Stomach (tissue), 9 donors: ENCODE measurements around the gene TTLL11. TPM values are rescaled to one million over a fixed set of nuclear protein-coding genes. Genes with fewer than 3 reads are reported as not detected.

ENCODE experiments used
- DNase-seq, 2 donors: peaks; one replicate each; pipeline versions ENCODE4 v3.0.0 to v3.0.0-alpha.2; 2013 to 2019
- H3K27ac ChIP-seq, 5 donors: fragments of 200-600 bp in 4 of 5; sonication (generic) in 4 of 5; one replicate each; pipeline ENCODE4 v1.5.1; 2013 to 2019; ENCODE audit warnings: mild to moderate bottlenecking in 1 of 5, moderate library complexity in 1 of 5
- H3K27me3 ChIP-seq, 3 donors: fragments of 200-600 bp; sonication (generic); one replicate each; pipeline ENCODE4 v1.5.1; 2017 to 2019; ENCODE audit warnings: mixed run types in 1 of 3
- H3K36me3 ChIP-seq, 4 donors: fragments of 200-600 bp; sonication (generic); 1 replicate in 3 of 4; 2 replicates in 1 of 4; pipeline ENCODE4 v1.5.1; 2016 to 2019
- H3K4me1 ChIP-seq, 4 donors: fragments of 200-600 bp; sonication (generic); one replicate each; pipeline ENCODE4 v1.5.1; 2016 to 2019
- H3K4me3 ChIP-seq, 4 donors: fragments of 200-600 bp; sonication (generic) in 3 of 4; one replicate each; pipeline ENCODE4 v1.5.1; 2016 to 2019; ENCODE audit warnings: mild to moderate bottlenecking in 1 of 4
- H3K9me3 ChIP-seq, 4 donors: fragments of 200-600 bp; sonication (generic); one replicate each; pipeline ENCODE4 v1.5.1; 2016 to 2019
- EP300 ChIP-seq: sonication (generic); formaldehyde crosslinking; IDR thresholded peaks from one replicate; pipeline ENCODE4 v1.6.1; 2017; ENCODE audit warnings: antibody characterized with exemption
- POLR2A ChIP-seq, 4 donors: fragments of 450-650 bp; IDR thresholded peaks; one replicate each; pipeline ENCODE4 v1.6.1; 2016; ENCODE audit warnings: antibody characterized with exemption in 4 of 4, control low read depth in 2 of 4, mild to moderate bottlenecking in 1 of 4, moderate library complexity in 1 of 4
- POLR2AphosphoS5 ChIP-seq, 3 donors: sonication (generic); formaldehyde crosslinking; IDR thresholded peaks; one replicate each; pipeline ENCODE4 v1.6.1; 2016; ENCODE audit warnings: antibody characterized with exemption in 3 of 3
- WGBS, 5 donors: extraction: QIAGEN DNeasy Blood & Tissue Kit in 3 of 5; methylation state at CpG; one replicate each; pipeline versions ENCODE4 v1.1.5 to v1.1.7; 2013 to 2018; 5-methylcytosine and 5-hydroxymethylcytosine counted together
- intact Hi-C: fragments of 100-400 bp; cut with DNase I; formaldehyde crosslinking; loops from one replicate; pipeline ENCODE4 v1.15.1; 2023; ENCODE audit warnings: low total_unique reads
- polyA plus RNA-seq, 3 donors: library from polyadenylated mRNA; stranded (reverse); fragments of 200-250 nt; gene quantifications; one replicate each; pipeline ENCODE4 v1.2.3, GENCODE V29; 2013
- total RNA-seq, 5 donors: library from RNA; depleted of rRNA; stranded (reverse); fragments of >200 nt; gene quantifications; one replicate each; pipeline versions ENCODE4 v1.1.0 to v1.2.3, GENCODE V29; 2014 to 2016
- TF ChIP-seq, protein P1 (sequence below), 7 experiments: fragments of 450-650 bp in 4 of 7; fragments of 200-600 bp in 3 of 7; sonication (generic) in 3 of 7; IDR thresholded peaks; one replicate each; pipeline ENCODE4 v1.5.1; 2016 to 2019; ENCODE audit warnings: antibody characterized with exemption in 7 of 7, control low read depth in 2 of 7, mild to moderate bottlenecking in 1 of 7
- donor health status: healthy with polysubstance abuse.
- donor health status: Bipolar disorder and iron deficiency.
- donor health status: healthy.

Gene TTLL11
- total and polyA plus RNA-seq, 8 donors: 3.6 to 18.2 (median 9.4) TPM

DNA sequence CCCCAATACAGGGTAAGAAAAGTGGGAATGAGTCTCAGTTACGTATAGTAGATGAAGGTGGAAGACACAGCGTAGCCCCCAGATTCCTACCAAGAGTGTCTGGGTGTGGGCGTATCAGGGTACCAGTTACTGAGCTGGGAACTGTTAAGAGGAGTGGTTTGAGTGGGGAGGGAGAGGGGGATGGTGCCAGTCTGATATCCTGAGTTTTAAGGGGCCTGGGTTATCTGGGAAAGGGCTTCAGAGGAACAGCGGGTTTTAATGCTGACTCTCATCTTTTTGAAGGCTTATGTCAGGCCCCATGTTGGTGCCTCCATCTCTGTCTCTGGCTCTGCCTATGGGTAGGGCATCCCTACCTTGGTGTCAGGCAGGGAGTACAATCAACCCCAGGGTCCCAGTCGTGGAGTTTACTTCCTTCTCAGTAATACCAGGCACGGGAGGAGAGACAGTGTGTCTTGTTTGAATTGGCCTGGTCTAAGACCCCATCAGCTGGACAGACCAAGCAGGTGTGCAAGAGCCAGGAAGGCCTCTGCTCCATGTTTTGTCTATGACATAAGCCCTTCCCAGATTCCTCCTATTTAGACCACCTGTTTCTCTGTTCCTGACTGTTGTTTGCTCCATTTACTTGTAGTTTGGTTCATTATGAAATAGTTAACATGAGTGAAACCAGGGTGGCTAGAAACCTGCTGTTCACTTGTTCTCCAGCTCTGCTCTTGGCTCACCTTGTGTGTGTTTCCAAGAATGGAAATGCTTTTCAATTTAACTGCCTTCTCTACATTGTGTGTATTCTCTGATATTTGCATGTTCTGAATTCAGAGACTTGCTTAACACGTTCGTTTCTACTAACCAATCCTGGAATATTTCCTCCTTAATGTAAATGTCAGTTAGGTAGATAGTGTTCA, 316.1 kb downstream of the TTLL11 start:
- H3K27me3 ChIP-seq: no peaks in the 10 kb centered on the region
- no peak overlapping the region for H3K4me3 ChIP-seq
- no peak overlapping the region for H3K27ac ChIP-seq
- peaks cover 5 to 16% (median 9%) of the 10 kb centered on the region in 4 donors for H3K4me1 ChIP-seq
- intact Hi-C loops: no loop called here
- 77 to 88% (median 83%) methylated on average over 8 of the region's 8 CpGs for WGBS, 5 donors
- peak in 1 of 2 donors; percentile 18 for DNase-seq
- TF ChIP-seq POLR2AphosphoS5 (IDR thresholded peaks at IDR 0.05) (no peak), EP300 (no peak), POLR2A (IDR thresholded peaks at IDR 0.05) (no peak)
- TF ChIP-seq, protein P1, sequence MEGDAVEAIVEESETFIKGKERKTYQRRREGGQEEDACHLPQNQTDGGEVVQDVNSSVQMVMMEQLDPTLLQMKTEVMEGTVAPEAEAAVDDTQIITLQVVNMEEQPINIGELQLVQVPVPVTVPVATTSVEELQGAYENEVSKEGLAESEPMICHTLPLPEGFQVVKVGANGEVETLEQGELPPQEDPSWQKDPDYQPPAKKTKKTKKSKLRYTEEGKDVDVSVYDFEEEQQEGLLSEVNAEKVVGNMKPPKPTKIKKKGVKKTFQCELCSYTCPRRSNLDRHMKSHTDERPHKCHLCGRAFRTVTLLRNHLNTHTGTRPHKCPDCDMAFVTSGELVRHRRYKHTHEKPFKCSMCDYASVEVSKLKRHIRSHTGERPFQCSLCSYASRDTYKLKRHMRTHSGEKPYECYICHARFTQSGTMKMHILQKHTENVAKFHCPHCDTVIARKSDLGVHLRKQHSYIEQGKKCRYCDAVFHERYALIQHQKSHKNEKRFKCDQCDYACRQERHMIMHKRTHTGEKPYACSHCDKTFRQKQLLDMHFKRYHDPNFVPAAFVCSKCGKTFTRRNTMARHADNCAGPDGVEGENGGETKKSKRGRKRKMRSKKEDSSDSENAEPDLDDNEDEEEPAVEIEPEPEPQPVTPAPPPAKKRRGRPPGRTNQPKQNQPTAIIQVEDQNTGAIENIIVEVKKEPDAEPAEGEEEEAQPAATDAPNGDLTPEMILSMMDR (IDR thresholded peaks at IDR 0.05): no peak
- peaks cover 0 to 6% (median 0%) of the 10 kb centered on the region in 4 donors for H3K9me3 ChIP-seq
- H3K36me3 ChIP-seq: peaks cover 52 to 97% (median 94%) of the 10 kb centered on the region in 4 donors

DNA sequence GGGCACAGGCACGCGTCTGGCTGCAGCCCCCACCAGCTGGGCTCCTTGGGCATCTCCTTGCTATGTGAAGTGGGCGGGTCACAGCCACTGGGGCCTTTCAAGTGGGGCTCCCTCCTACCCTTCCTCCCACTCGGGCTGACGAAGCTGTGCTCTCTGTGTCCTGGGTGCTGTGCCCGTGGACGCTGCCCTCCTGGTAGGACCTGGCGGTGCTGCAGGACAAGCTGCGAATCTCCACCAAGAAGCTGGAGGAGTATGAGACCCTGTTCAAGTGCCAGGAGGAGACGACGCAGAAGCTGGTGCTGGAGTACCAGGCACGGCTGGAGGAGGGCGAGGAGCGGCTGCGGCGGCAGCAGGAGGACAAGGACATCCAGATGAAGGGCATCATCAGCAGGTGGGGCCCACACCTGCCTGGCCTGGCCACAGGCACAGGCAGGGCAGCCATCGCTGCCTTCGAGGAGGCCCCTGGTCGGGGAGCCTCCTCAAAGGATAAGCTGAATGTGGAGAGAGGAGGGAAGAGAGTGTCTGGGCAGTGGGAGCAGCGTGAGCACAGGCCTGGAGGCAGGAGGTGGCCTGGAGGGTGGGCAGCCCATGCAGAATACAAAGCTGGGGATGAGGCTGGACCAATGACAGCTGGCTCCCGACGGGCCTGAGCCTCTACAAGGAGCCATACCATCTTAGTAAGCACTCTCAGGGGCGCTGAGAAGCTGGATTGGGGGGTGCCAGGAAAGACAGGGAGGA, 316.9 kb downstream of the TTLL11 start:
- peaks cover 0 to 6% (median 0%) of the 10 kb centered on the region in 4 donors for H3K9me3 ChIP-seq
- H3K4me3 ChIP-seq: no peak overlapping the region
- H3K36me3 ChIP-seq: peaks cover 44 to 97% (median 94%) of the 10 kb centered on the region in 4 donors
- H3K27ac ChIP-seq: no peak overlapping the region
- WGBS, 5 donors: 91 to 98% (median 94%) methylated on average over 22 to 23 of the region's 23 CpGs
- H3K27me3 ChIP-seq: no peaks in the 10 kb centered on the region
- H3K4me1 ChIP-seq: peaks cover 5 to 24% (median 17%) of the 10 kb centered on the region in 4 donors
- no peak for DNase-seq
- TF ChIP-seq, protein P1 (IDR thresholded peaks at IDR 0.05): no peak
- TF ChIP-seq POLR2AphosphoS5 (IDR thresholded peaks at IDR 0.05) (no peak), EP300 (no peak), POLR2A (IDR thresholded peaks at IDR 0.05) (no peak)
- intact Hi-C loops: no loop called here

DNA sequence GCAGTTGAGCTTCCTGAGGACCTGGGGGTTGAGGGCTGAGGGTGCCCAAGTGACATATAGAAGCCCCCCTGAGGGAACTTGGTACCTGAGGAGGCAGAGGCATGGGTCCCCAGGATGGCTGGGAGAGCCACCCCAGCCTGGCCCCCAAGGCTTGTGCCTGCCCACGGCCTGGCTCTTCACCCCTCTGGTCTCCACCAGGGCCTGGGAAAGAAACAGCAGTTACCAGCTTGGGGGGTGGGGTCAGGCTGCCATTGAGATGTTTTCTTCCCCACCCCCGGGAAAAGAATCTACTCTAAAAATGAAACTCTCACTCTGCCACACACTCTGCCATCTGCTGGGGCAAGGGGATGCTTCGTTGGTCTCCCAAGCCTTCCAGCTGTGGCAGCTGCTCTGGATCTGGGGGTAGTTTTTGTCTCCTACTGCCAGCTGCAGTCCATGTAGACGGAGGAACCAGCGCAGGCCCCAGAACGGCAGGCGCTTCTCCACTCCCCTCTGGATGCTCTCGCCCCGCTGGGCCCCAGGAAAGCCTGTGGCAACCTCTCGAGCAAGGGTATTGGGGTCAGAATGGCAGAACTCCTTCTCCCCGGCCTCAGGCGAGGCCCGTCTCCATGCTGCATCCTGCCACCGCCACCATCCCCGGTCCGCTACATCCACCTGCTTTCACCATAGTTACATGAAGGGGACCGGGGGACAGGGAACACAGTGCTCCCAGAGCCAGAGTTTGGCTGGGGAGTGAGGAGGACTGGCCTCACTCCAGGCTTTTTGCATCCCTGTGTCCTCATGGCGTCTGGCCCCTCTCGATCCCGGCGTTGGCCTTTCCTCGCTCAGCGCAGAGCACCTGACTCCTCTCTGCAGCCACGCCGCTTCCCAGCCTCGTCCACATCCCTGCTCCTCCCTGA, 318.1 kb downstream of the TTLL11 start:
- peaks cover 42 to 97% (median 94%) of the 10 kb centered on the region in 4 donors for H3K36me3 ChIP-seq
- H3K27ac ChIP-seq: no peak overlapping the region
- peaks cover 0 to 6% (median 0%) of the 10 kb centered on the region in 4 donors for H3K9me3 ChIP-seq
- TF ChIP-seq POLR2A (IDR thresholded peaks at IDR 0.05) (no peak), POLR2AphosphoS5 (IDR thresholded peaks at IDR 0.05) (no peak)
- TF ChIP-seq, protein P1 (IDR thresholded peaks at IDR 0.05): no peak
- WGBS, 5 donors: 82 to 93% (median 93%) methylated on average over 22 to 26 of the region's 26 CpGs
- H3K27me3 ChIP-seq: no peaks in the 10 kb centered on the region
- no peak for DNase-seq
- intact Hi-C loops: no loop called here
- peaks cover 5 to 29% (median 19%) of the 10 kb centered on the region in 4 donors for H3K4me1 ChIP-seq
- no peak overlapping the region for H3K4me3 ChIP-seq
